DMS114 treated with DMSO at 0.1 percent for 48 hours (cell line): ENCODE measurements around the gene ZNF587.
"Not testable (repeated sequence)": the region's sequence is repeated elsewhere in the genome, so short reads cannot be mapped to it uniquely, and the experiment has no call there.

ENCODE experiments used
- DNase-seq: peaks from one replicate; lab custom pipeline; 2025; ENCODE audit not compliant: unreplicated experiment; lab: John Stamatoyannopoulos, UW

Gene ZNF587

GRCh38 chr19:57886046-57886445 is 36.4 kb downstream of the ZNF587 start:
- no peak for DNase-seq

GRCh38 chr19:57887195-57887941 is 37.7 kb downstream of the ZNF587 start:
- DNase-seq, result no peak

- DNase-seq, result no peak
These were observed 38.5 kb downstream of the ZNF587 start for GRCh38 chr19:57888107-57888559.

GRCh38 chr19:57888560-57889231 is 39.0 kb downstream of the ZNF587 start, which contains the start of gene ZNF814:
Gene ZNF814, minus strand, starts transcription at chr19:57889037. Its CDS starts 235 bp downstream, at chr19:57888802.
- DNase-seq, result no peak

- DNase-seq, result not testable (repeated sequence)
These were observed 41.0 kb downstream of the ZNF587 start for GRCh38 chr19:57890706-57891105.

GRCh38 chr19:57900311-57900710 is 50.7 kb downstream of the ZNF587 start:
- DNase-seq, result no peak

GRCh38 chr19:57903618-57904184 is 54.0 kb downstream of the ZNF587 start:
- no peak for DNase-seq

GRCh38 chr19:57905258-57905657 is 55.6 kb downstream of the ZNF587 start:
- no peak for DNase-seq

GRCh38 chr19:57907394-57907793 is 57.7 kb downstream of the ZNF587 start:
- no peak for DNase-seq

- DNase-seq, result no peak
These were observed 64.9 kb downstream of the ZNF587 start for GRCh38 chr19:57914531-57914930.
